ENCODE data around the gene OLFML2A. TPM values are rescaled to one million over a fixed set of nuclear protein-coding genes. Genes with fewer than 3 reads are reported as not detected.

OLFML2A gene
- total RNA-seq, 2 experiments from 2014 or later, result 4.4 to 6.7 TPM

DNA sequence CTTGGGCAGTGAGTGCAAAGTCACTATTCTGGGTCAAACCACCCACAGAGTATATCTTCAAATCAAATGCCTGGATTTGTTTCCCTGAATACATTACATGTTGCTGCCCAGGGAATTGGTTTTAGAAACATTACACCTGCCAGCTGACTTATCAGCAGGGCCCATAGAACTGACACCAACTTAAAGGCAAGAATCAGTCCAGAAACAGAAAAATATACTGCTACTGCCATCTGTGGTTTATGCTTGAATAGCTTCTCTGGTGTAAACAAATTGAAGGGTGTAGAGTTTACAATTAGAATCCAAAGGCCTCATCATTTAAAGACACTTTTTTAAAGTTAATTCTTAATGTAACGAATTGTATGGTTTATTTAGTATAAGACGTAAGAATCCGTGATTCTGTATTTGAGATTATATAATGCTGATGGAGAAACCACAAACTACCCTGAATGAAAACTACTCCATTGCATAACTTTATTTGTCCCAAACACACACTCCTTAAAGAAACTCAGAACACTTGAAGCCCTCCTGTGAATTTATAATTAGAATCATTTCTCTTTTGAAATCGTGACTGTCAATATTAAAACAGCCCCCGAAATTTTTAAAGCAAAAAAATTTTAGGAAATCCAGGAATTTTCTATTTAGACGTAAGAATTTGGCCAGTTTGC is 12.0 kb upstream of the OLFML2A start:
- H4K20me1 ChIP-seq (ENCODE audit: insufficient read depth, low read length), result peaks cover 57% of the 10 kb centered on the region
- no peaks in the 10 kb centered on the region for H3K9me3 ChIP-seq (ENCODE audit: low read length)
- H3K27ac ChIP-seq (ENCODE audit: low read depth, low read length, poor library complexity, severe bottlenecking), result peak overlapping the region; percentile 56
- H3K79me2 ChIP-seq (ENCODE audit: insufficient read depth, low read depth, low read length), result peaks cover 97% of the 10 kb centered on the region
- H3K4me3 ChIP-seq (ENCODE audit: low read depth, low read length, poor library complexity, severe bottlenecking), result peak overlapping the region; percentile 49
- ChIA-PET CTCF (ENCODE audit: unreplicated experiment) (interaction anchor here (1.1 to 1.5 kb wide), 2 partner anchors 30 to 45 kb away, joined by 3 read pairs; no protein-coding TSS in a partner anchor), POLR2A (interaction anchor here (0.5 to 1.4 kb wide), 12 partner anchors 24 to 435 kb away, joined by 3 to 5 read pairs (median 3); no protein-coding TSS in a partner anchor)
- H3K4me2 ChIP-seq (ENCODE audit: low read length), result peak overlapping the region; percentile 96
- no peaks in the 10 kb centered on the region for H3K9me2 ChIP-seq (ENCODE audit: insufficient read depth, low read length)
- peaks cover 69% of the 10 kb centered on the region for H3K4me1 ChIP-seq (ENCODE audit: insufficient read depth, low read length, poor library complexity, severe bottlenecking)
- peak; percentile 80 for DNase-seq (ENCODE audit: low spot score)
- intact Hi-C loops (cut with micrococcal nuclease; ENCODE audit: unreplicated experiment), result loop anchor here (1.0 kb wide), 2 partner anchors 31 to 53 kb away; no protein-coding TSS in a partner anchor
- TF ChIP-seq EZH2phosphoT487 (IDR thresholded peaks at IDR 0.05; ENCODE audit: borderline replicate concordance, low read depth, low read length), result no peak
- TF ChIP-seq, protein P1, sequence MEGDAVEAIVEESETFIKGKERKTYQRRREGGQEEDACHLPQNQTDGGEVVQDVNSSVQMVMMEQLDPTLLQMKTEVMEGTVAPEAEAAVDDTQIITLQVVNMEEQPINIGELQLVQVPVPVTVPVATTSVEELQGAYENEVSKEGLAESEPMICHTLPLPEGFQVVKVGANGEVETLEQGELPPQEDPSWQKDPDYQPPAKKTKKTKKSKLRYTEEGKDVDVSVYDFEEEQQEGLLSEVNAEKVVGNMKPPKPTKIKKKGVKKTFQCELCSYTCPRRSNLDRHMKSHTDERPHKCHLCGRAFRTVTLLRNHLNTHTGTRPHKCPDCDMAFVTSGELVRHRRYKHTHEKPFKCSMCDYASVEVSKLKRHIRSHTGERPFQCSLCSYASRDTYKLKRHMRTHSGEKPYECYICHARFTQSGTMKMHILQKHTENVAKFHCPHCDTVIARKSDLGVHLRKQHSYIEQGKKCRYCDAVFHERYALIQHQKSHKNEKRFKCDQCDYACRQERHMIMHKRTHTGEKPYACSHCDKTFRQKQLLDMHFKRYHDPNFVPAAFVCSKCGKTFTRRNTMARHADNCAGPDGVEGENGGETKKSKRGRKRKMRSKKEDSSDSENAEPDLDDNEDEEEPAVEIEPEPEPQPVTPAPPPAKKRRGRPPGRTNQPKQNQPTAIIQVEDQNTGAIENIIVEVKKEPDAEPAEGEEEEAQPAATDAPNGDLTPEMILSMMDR (conservative IDR thresholded peaks at IDR 0.05; ENCODE audit: low read length), result peak; percentile 78
- no peaks in the 10 kb centered on the region for H3K36me3 ChIP-seq (ENCODE audit: insufficient read depth, low read length)
- no TSS peak for BruUV-seq (replicated peaks)
- no peak overlapping the region for H2AFZ ChIP-seq (ENCODE audit: low read length)

DNA sequence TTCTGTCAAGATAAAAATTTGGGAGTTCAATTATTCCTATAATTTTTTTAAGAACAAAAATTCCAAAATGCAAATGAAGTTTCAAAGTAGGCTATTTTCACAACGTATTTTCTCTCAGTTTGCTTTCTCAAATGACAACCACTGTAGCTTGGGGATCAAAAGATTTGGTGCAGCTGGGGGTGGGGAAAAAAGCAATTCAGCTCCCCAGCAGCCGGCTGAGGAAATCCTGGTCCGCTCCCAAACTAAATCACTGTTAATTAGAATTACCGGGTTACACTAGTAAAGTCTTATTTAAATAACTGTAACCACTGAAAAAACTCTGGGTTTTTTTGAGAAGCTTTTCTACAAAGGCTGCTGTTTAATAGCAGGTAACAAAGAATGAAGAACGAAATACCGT is 11.5 kb upstream of the OLFML2A start:
- intact Hi-C loops (cut with micrococcal nuclease; ENCODE audit: unreplicated experiment), result loop anchor here (1.0 kb wide), 1 partner anchor 53 kb away; no protein-coding TSS in a partner anchor
- Histone ChIP-seq H2AFZ (ENCODE audit: low read length) (no peak overlapping the region), H3K79me2 (ENCODE audit: insufficient read depth, low read depth, low read length) (peaks cover 100% of the 10 kb centered on the region), H3K36me3 (ENCODE audit: insufficient read depth, low read length) (no peaks in the 10 kb centered on the region), H3K4me3 (ENCODE audit: low read depth, low read length, poor library complexity, severe bottlenecking) (peak overlapping the region; percentile 49), H3K4me2 (ENCODE audit: low read length) (peak overlapping the region; percentile 96), H3K27ac (ENCODE audit: low read depth, low read length, poor library complexity, severe bottlenecking) (peak overlapping the region; percentile 56), H3K9me3 (ENCODE audit: low read length) (no peaks in the 10 kb centered on the region), H3K4me1 (ENCODE audit: insufficient read depth, low read length, poor library complexity, severe bottlenecking) (peaks cover 69% of the 10 kb centered on the region), H4K20me1 (ENCODE audit: insufficient read depth, low read length) (peaks cover 57% of the 10 kb centered on the region), H3K9me2 (ENCODE audit: insufficient read depth, low read length) (no peaks in the 10 kb centered on the region)
- ChIA-PET CTCF (ENCODE audit: unreplicated experiment) (interaction anchor here (1.1 to 1.7 kb wide), 2 partner anchors 31 to 32 kb away, joined by 3 to 6 read pairs; no protein-coding TSS in a partner anchor), POLR2A (interaction anchor here (0.5 to 1.5 kb wide), 12 partner anchors 13 to 434 kb away, joined by 3 to 5 read pairs (median 3); no protein-coding TSS in a partner anchor)
- DNase-seq (ENCODE audit: low spot score), result no peak
- TF ChIP-seq, protein P1 (conservative IDR thresholded peaks at IDR 0.05; ENCODE audit: low read length), result no peak
- no peak for TF ChIP-seq EZH2phosphoT487 (IDR thresholded peaks at IDR 0.05; ENCODE audit: borderline replicate concordance, low read depth, low read length)
- BruUV-seq (replicated peaks), result no TSS peak

All from OCI-LY7 (cell line).